SK-N-MC (cell line): ENCODE data around the gene NALF2.

Experiments
- DNase-seq: peaks from one replicate; pipeline ENCODE4 v3.0.0-alpha.2; 2011; ENCODE audit warnings: low read depth, low spot score
- H3K27ac ChIP-seq: fragments of 200-600 bp; sonication (generic); 2 replicates; pipeline ENCODE4 v1.5.1; 2016; ENCODE audit warnings: mixed run types
- H3K36me3 ChIP-seq: fragments of 200-600 bp; sonication (generic); 2 replicates; pipeline ENCODE4 v1.6.1; 2017; ENCODE audit warnings: antibody characterized with exemption, low read length, mixed read lengths; ENCODE audit not compliant: insufficient read depth
- H3K4me3 ChIP-seq: fragments of 200-600 bp; sonication (generic); 2 replicates; pipeline ENCODE4 v1.5.1; 2016
- H3K9ac ChIP-seq: fragments of 200-600 bp; sonication (generic); 2 replicates; pipeline ENCODE4 v1.8.0; 2017; ENCODE audit warnings: mixed run types, mixed read lengths; ENCODE audit not compliant: insufficient read length
- H3K9me3 ChIP-seq: fragments of 200-600 bp; sonication (generic); 2 replicates; pipeline ENCODE4 v1.6.1; 2017; ENCODE audit warnings: low read depth, mild to moderate bottlenecking, antibody characterized with exemption, low read length, moderate library complexity, mixed read lengths
- EZH2 ChIP-seq: fragments of 200-600 bp; sonication (generic); IDR thresholded peaks from one replicate; pipeline ENCODE4 v1.6.1; 2017; ENCODE audit warnings: antibody characterized with exemption
- FOXP2 ChIP-seq: optimal IDR thresholded peaks from 2 replicates; pipeline ENCODE3; 2011; ENCODE audit warnings: mild to moderate bottlenecking, moderate library complexity; ENCODE audit not compliant: insufficient read depth; ENCODE audit errors: extremely low read length, control extremely low read depth
- POLR2AphosphoS5 ChIP-seq: IDR thresholded peaks from 2 replicates; pipeline ENCODE4 v1.6.1; 2012; ENCODE audit warnings: mild to moderate bottlenecking, low read depth, low read length, borderline replicate concordance

Gene NALF2

GRCh38 chrX:69510137-69510715 is 6.1 kb downstream of the NALF2 start:
- no peaks in the 10 kb centered on the region for H3K9me3 ChIP-seq
- H3K36me3 ChIP-seq, result peaks cover 4% of the 10 kb centered on the region; the same call in 1 of the 2 replicates
- H3K9ac ChIP-seq, result no peak overlapping the region
- TF ChIP-seq FOXP2 (no peak), POLR2AphosphoS5 (no peak), EZH2 (no peak)
- no peak for DNase-seq
- H3K27ac ChIP-seq, result no peak overlapping the region
- H3K4me3 ChIP-seq, result no peak overlapping the region

- TF ChIP-seq FOXP2, result no peak
- TF ChIP-seq EZH2, result no peak
- TF ChIP-seq POLR2AphosphoS5, result no peak
- Histone ChIP-seq H3K9ac (no peak overlapping the region), H3K36me3 (peaks cover 4% of the 10 kb centered on the region; the same call in 1 of the 2 replicates), H3K27ac (no peak overlapping the region), H3K4me3 (no peak overlapping the region), H3K9me3 (no peaks in the 10 kb centered on the region)
- DNase-seq, result no peak
Observed at GRCh38 chrX:69510914-69511513, 6.9 kb downstream of the NALF2 start.

GRCh38 chrX:69522052-69522451 is 17.9 kb downstream of the NALF2 start:
- TF ChIP-seq POLR2AphosphoS5 (no peak), EZH2 (no peak), FOXP2 (no peak)
- Histone ChIP-seq H3K9me3 (no peaks in the 10 kb centered on the region), H3K9ac (no peak overlapping the region), H3K27ac (no peak overlapping the region), H3K4me3 (no peak overlapping the region), H3K36me3 (no peaks in the 10 kb centered on the region)
- DNase-seq, result no peak

- no peak for TF ChIP-seq FOXP2
- no peak for TF ChIP-seq POLR2AphosphoS5
- TF ChIP-seq EZH2, result no peak
- H3K36me3 ChIP-seq, result no peaks in the 10 kb centered on the region
- H3K9me3 ChIP-seq, result no peaks in the 10 kb centered on the region
- H3K9ac ChIP-seq, result no peak overlapping the region
- no peak overlapping the region for H3K4me3 ChIP-seq
- no peak overlapping the region for H3K27ac ChIP-seq
- DNase-seq, result no peak
Observed at GRCh38 chrX:69523314-69523713, 19.2 kb downstream of the NALF2 start.

GRCh38 chrX:69524781-69525363 is 20.7 kb downstream of the NALF2 start:
- no peak overlapping the region for H3K27ac ChIP-seq
- no peak for DNase-seq
- TF ChIP-seq POLR2AphosphoS5, result no peak
- TF ChIP-seq EZH2, result no peak
- TF ChIP-seq FOXP2, result no peak

GRCh38 chrX:69530306-69530705 is 26.2 kb downstream of the NALF2 start:
- H3K9me3 ChIP-seq, result no peaks in the 10 kb centered on the region
- H3K9ac ChIP-seq, result no peak overlapping the region
- no peak for DNase-seq
- H3K27ac ChIP-seq, result no peak overlapping the region
- TF ChIP-seq EZH2 (no peak), FOXP2 (no peak), POLR2AphosphoS5 (no peak)
- no peak overlapping the region for H3K4me3 ChIP-seq
- no peaks in the 10 kb centered on the region for H3K36me3 ChIP-seq

More at GRCh38 chrX:69524781-69525363, 20.7 kb downstream of the NALF2 start:
- Histone ChIP-seq H3K9ac (no peak overlapping the region), H3K9me3 (no peaks in the 10 kb centered on the region), H3K4me3 (no peak overlapping the region), H3K36me3 (no peaks in the 10 kb centered on the region)

GRCh38 chrX:69531031-69531755 is 27.1 kb downstream of the NALF2 start:
- DNase-seq, result no peak
- TF ChIP-seq POLR2AphosphoS5, result no peak
- TF ChIP-seq FOXP2, result no peak
- no peak for TF ChIP-seq EZH2
- Histone ChIP-seq H3K9ac (no peak overlapping the region), H3K36me3 (no peaks in the 10 kb centered on the region), H3K9me3 (no peaks in the 10 kb centered on the region), H3K4me3 (no peak overlapping the region), H3K27ac (no peak overlapping the region)

- TF ChIP-seq EZH2 (no peak), POLR2AphosphoS5 (no peak), FOXP2 (no peak)
- Histone ChIP-seq H3K27ac (no peak overlapping the region), H3K9ac (no peak overlapping the region), H3K36me3 (no peaks in the 10 kb centered on the region), H3K4me3 (no peak overlapping the region), H3K9me3 (no peaks in the 10 kb centered on the region)
- no peak for DNase-seq
Observed at GRCh38 chrX:69535661-69536060, 31.5 kb downstream of the NALF2 start.
